GM19467 (cell line): Measurements from ENCODE around the gene SPATA2.
A peak's percentile ranks its signal among the peaks of the same experiment; 100 is the strongest.
"Not testable (repeated sequence)": the region's sequence is repeated elsewhere in the genome, so short reads cannot be mapped to it uniquely, and the experiment has no call there.

Experiments
- ATAC-seq: cut with Tn5 transposase; IDR thresholded peaks from one replicate; pipeline ENCODE4 v1.9.1; 2021; ENCODE audit warnings: mild to moderate bottlenecking, moderate library complexity; ENCODE audit not compliant: unreplicated experiment

The SPATA2 gene, protein sequence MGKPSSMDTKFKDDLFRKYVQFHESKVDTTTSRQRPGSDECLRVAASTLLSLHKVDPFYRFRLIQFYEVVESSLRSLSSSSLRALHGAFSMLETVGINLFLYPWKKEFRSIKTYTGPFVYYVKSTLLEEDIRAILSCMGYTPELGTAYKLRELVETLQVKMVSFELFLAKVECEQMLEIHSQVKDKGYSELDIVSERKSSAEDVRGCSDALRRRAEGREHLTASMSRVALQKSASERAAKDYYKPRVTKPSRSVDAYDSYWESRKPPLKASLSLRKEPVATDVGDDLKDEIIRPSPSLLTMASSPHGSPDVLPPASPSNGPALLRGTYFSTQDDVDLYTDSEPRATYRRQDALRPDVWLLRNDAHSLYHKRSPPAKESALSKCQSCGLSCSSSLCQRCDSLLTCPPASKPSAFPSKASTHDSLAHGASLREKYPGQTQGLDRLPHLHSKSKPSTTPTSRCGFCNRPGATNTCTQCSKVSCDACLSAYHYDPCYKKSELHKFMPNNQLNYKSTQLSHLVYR

DNA sequence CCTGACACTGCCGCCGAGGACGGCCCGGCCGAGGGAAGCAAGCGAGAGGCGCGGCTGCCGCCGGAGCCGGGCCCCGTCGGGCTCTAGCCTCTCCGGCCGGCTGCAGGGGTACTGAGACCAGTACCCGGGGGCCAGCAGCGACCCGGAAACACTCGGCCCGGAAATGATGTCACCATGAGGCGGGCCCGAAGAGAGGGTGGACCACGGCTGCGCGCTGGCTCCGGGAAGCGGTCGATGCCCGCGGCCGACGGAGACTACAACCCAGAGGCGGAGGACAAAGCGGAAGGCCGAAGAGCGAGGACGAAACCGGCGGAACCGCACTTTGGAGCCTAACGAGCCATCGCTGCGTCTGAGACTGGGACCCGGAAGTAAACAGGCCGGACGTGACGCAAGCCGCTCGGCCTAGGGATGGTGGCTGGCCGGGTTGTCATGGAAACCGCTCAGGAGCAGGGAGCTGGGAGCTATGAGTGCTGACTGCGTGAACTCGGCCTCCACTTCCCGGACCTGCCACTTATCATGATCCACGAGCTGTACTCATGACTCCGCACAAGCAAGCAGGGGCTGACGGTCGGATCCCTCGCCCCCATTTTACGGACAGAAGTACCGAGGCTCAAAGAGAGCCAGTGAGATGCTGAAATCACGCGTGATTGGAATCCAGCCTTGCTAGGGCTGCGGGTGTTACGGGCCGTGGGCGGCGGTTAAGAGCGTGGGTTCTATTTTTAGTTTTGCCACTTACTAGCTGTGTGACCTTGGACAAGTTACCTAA, at the start of gene SPATA2:
Gene SPATA2 (minus strand): TSS at position 150 of the 766 bp plus-strand sequence. CDS start 7,039 bp downstream, outside the sequence.
- ATAC-seq, result peak; percentile 85

DNA sequence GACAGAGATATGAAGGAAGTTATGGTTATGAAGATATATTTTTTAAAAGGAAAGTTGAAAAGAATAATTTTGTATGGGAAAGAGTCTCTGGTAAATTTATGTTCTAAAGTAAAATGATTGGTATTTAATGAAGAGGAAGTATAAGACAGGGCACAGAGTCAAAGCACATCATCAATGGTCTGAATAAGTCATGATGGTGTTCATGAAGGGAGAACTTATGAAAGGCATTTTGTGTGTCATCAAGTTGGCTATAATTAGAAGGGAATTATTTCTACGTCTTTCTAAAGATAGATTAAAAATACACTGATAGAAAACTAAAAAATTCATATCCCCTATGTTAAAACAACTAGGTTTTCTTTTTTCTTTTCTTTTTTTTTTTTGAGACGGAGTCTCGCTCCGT, 46.1 kb upstream of the SPATA2 start:
- ATAC-seq, result no peak

DNA sequence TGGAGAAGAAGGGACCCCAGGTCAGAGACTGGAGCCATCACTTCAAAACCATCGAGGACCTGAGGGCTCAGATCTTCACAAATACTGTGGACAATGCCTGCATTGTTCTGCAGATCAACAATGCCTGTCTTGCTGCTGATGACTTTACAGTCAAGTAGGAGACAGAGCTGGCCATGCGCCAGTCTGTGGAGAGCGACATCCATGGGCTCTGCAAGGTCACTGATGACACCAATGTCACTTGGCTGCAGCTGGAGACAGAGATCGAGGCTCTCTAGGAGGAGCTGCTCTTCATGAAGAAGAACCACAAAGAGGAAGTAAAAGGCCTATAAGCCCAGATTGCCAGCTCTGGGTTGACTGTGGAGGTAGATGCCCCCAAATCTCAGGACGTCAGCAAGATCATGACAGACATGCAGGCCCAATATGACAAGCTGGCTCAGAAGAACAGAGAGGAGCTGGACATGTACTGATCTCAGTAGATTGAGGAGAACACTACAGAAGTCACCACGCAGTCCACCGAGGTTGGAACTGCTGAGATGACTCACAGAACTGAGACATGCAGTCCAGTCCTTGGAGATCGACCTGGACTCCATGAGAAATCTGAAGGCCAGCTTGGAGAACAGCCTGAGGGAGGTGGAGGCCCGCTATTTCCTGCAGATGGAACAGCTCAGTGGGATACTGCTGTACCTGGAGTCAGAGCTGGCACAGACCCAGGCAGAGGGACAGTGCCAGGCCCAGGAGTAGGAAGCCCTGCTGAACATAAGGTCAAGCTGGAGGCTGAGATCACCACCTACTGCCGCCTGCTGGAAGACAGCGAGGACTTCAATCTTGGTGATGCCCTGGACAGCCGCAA, 42.0 kb upstream of the SPATA2 start:
- ATAC-seq, result not testable (repeated sequence)

DNA sequence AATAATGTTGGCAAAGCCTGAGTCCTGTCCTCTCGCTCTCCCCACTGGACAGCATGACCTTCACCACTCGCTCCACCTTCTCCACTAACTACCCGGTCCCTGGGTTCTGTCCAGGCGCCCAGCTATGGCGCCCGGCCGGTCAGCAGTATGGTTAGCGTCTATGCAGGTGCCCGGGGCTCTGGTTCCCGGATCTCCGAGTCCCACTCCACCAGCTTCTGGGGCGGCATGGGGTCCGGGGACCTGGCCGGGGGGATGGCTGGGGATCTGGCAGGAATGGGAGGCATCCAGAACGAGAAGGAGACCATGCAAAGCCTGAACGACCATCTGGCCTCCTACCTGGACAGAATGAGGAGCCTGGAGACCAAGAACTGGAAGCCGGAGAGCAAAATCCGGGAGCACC, 41.4 kb upstream of the SPATA2 start:
- ATAC-seq, result no peak

DNA sequence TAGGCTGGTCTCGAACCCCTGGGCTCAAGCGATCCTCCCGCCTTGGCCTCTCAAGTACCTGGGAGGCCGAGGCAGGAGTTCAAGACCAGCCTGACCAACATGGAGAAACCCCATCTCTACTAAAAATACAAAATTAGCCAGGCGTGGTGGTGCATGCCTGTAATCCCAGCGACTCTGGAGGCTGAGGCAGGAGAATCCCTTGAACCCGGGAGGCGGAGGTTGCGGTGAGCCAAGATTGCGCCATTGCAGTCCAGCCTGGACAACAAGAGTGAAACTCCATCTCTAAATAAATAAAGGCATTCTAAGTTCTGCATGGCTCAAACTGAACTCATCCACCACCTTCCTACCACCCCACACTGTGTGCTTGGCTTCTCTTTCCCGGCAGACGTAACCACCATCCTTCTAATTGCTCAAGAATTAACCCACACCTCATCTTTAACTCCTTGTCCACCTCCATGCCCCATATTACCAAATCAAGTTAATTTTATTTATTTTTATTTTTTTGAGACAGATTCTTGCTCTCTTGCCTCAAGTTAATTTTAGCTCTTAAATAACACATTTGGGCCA, 40.6 kb upstream of the SPATA2 start:
- not testable (repeated sequence) for ATAC-seq

DNA sequence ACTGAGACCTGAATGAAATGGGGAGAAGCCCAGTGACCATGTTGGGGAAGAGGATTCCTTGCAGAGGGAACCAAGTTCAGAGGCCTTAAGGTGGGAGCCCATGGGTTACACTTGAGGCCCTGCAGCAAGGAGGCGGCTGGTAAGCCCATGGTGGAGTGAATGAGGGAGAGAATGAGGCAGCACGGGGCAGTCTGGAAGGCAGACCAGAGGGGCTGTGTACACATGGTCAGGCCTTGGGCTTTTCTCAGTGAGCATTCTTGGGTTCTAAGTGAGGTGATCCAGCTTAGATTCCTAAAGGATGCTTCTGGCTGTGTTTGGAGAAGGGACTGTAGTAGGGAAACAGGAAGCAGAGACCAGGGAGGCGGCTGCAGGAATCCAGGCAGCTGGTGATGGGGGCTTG, 39.8 kb upstream of the SPATA2 start:
- ATAC-seq, result no peak

DNA sequence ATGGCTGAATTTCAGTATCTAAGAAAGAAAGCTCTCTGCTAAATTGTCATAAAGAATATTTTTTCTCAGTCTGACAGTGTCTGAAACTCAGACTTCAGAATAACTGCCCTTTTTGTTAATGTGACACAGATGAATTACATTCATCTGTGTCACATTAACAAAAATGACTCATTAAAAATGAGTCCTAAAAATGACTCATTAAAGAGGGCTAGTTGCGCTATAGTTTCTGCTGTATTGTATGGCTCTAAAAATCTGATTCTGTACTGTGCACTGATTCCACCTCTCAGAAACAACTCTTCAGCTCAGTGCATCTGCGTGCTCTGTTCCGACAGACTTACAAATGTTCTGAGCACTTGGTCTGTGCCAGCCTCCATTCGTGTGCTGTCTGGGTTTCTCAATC, 35.8 kb upstream of the SPATA2 start:
- ATAC-seq, result no peak

DNA sequence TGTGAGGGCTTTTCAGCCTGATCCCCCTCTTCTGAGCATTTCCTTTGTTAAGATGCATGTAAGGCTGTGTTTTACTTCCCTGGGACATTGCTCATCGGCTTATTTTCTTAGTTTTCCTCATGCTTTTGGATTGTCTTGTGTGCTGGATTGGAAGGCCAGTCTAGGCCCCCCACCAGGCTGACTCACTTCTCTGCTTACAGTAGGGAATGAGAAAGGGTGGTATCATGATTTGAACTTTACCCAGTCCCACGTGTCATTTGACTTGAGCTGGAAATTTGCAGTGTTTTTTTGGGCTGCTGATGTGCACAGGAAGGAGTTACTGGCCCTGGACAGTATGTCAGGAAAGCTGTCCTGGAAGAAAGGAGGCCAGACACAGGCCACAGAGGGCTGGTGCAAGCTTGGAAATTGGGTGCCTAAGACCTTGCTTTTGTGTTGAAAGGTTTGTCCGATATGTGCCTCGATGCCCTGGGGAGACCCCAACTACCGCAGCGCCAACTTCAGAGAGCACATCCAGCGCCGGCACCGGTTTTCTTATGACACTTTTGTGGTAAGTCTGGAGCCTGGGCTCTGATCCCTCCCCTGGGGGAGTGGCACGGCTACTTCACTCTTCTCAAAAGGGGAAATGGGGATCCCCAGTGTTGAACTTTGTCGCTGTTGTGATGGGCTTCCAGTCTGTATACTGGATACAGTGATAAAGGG, 33.6 kb upstream of the SPATA2 start:
- ATAC-seq, result no peak

DNA sequence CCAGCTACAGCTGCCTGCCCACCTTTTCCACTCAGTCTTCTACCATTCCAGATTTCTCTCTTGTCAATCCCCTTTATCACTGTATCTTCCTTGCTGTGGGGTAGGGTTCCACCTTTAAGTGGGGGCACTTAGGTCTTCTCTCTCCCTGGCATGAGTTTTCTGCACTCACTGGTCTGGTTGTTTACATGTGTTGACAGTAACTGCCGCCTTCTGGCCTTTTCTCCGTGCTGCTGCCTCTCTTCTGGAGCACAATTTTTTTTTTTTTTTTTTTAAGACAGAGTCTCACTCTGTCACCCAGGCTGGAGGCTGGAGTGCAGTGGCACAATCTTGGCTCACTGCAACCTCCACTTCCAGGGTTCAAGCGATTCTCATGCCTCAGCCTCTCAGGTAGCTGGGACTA, 32.8 kb upstream of the SPATA2 start:
- no peak for ATAC-seq

DNA sequence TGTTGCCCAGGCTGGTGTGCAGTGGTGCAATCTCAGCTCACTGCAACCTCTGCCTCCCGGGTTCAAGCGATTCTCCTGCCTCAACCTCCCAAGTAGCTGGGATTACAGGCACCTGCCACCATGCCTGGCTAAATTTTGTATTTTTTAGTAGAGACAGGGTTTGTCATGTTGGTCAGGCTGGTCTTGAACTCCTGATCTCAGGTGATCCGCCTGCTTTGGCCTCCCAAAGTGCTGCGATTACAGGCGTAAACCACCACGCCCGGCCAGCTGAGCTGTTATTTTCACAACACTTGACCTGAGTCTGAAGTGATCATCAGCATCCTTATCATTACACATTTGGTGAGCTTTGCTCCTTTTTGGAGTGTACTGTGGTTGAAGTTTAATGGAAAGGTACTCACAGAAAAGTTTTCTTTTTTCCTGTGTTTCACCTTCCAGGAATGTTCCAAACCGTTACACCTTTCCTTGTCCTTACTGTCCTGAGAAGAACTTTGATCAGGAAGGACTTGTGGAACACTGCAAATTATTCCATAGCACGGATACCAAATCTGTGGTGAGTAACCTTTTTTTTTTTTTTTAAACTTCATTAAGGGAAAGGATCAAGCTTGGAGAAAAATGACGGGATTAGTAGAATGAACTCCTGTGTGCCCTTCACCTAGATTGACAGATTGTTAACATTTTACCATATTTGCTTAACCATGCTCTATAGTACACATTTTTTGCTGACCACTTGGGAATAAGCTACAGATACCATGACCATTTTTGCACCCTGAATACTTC, 30.6 kb upstream of the SPATA2 start:
- ATAC-seq, result no peak

DNA sequence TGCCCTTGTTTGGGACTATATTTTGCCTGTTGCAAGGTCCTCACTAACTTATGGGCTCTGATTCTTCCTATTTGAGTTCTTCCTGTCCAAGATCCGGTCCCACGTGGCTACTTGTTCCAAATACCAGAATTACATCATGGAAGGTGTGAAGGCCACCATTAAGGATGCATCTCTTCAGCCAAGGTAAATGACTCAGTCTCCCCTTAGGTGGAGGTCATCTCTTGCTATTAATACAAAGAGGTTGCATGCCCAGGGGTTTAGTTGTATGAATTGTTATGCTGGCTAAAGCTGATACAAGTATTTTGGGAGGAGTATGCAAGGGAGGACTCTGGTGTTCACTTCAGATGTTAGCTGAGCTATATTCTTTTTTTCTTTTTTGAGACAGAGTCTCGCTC, 30.0 kb upstream of the SPATA2 start:
- ATAC-seq, result no peak

DNA sequence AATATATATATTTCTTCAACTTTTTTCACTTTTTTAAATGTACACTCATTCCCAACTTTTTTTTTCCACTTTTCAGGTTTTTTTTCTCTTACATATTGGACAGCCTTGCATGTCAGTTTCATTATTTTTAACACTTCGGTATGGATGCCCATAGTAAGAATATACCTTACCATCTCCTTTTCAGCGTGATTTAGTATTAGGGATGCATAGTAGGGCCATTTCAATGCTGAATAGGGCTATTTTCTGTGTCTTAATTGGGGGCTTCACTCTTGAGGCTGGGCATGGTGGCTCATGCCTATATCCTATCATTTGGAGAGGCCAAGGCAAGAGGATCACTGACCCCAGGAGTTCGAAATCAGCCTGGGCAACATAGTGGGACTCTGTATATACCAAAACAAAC, 27.6 kb upstream of the SPATA2 start:
- no peak for ATAC-seq

DNA sequence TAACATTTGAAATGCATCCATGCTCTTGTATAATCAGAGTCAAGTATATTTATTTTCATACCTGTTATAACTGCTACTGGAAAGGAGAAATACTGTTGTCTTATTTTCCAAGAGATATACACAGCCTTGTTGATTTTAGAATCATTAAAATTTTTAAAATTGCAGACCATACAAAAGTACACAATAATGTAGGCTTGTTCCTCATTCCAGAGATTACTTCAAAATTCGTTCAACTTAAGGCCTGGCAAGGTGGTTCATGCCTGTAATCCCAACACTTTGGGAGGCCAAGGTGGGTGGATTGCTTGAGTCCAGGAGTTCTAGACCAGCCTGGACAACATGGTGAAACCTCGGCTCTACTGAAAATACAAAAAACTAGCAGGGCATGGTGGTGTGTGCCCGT, 27.0 kb upstream of the SPATA2 start:
- ATAC-seq, result no peak

DNA sequence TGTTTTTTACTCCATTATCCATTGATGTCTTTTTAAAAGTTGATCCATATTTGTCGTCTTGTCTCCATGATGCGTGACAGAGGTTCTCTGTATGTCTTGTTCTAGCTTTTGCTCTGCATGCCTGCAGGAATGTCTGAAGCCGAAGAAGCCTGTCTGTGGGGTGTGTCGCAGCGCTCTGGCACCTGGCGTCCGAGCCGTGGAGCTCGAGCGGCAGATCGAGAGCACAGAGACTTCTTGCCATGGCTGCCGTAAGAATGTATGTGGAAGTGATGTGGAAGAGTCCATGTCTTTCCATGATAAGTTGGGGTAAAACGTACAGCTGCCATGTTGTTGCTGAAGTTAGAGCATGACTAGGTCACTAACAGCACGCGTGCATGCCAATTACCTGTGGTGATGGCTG, 26.1 kb upstream of the SPATA2 start:
- ATAC-seq, result no peak

DNA sequence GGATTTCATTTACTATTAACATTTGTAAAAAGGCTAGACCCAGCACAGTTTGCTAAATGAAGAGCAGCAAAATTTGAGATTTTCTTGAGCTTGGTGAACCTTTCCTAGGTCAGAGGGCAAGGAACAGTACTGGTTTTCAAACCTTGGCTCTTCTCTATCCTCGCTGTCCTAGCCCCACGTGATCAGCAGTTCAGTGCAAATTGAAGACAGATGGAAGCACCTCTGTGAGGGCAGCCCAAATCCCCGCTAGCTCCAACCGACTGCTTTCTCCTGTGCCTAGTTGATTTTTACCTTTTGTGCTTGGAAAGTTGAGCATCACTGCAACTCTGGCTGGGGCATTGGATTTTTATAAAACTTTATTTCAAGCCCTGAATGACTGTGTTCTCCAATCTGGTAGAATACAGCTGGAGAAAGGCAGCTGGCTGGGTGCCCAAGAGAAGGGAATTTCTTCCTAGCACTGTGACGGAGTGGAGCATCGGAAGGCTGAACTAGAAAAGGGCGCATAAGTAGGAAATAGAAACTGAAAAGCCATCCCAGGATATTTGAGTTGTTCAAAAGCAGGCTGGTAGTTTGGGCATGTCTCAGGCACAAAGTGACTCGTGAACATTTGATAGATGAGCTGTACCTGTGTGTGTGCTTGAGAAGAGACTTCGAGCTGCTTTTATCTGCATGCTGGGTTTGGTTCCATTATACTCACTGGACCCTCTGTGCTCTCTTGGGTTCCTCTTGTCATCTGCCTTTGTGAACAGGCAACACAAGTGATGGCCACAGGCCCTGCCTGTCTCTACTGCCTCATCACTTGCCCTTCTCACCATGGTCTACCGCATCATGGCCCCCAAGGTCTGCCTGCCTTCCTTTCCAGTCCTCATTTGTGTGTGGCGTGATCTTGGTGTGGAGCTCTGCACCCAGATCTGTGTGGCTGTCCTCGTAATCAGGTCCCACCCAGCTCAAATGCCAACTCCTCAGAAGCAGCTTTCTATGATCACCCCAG, 23.1 kb upstream of the SPATA2 start:
- ATAC-seq, result no peak

DNA sequence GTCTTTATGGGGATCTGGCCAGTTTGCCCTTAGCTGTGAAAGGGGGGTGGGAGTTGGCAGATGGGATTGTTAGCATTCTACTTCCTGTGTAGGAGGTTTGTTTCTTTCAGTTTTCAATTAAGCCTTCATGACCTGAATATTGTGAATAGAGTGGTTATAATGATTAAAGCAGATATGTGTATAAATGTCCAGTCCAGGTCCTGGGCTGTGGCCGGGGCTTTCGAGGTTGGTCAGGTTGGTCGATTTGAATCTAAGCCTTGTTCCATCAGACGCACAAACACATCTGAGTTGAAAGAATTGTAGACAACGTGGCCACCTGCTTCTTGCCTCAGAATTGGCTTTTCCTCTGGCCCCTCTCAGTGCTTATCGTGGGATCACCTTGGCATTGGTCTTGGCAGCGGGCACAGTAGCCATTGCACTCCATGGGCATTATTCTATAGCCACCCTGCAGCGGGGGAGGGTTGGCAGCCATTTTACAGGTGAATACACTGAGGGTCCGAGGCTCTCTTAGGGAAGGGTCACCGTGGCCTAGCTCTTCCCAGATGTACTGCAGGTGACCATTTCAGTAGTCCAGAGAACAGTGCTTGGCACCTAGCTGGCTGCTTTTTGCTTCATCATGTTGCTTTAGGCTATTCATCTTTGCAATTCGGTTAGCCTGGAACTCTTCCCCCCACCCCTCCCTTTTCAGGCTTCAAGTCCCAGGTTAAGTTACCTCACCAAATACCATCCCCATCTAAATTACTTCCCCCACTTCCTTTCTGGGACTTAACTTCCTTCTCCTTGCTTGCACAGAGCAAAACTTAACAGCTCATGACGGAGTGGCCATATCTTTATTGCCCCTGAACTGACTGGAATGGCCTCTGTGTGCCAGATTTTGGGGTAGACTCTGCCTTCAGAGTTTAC, 21.9 kb upstream of the SPATA2 start:
- no peak for ATAC-seq
